Right atrium auricular region (tissue), 2 donors: Measurements from ENCODE around the gene RCSD1. TPM values are rescaled to one million over a fixed set of nuclear protein-coding genes. Genes with fewer than 3 reads are reported as not detected.
A peak's percentile ranks its signal among the peaks of the same experiment; 100 is the strongest.

Experiments used
- DNase-seq: peaks from one replicate; pipeline ENCODE4 v3.0.0-alpha.2; 2019; ENCODE audit warnings: low spot score
- H3K27ac ChIP-seq, 2 donors: fragments of 200-600 bp; sonication (generic); 1 replicate in 1 of 2; 2 replicates in 1 of 2; pipeline ENCODE4 v1.5.1; 2016 to 2019
- H3K27me3 ChIP-seq, 2 donors: fragments of 200-600 bp; sonication (generic); one replicate each; pipeline versions ENCODE4 v1.5.1 to v1.6.0; 2017 to 2019
- H3K36me3 ChIP-seq: fragments of 200-600 bp; sonication (generic); one replicate; pipeline ENCODE4 v1.5.1; 2016
- H3K4me1 ChIP-seq, 2 donors: fragments of 200-600 bp; sonication (generic); one replicate each; pipeline versions ENCODE4 v1.5.1 to v1.6.0; 2017 to 2019
- H3K4me3 ChIP-seq, 2 donors: fragments of 200-600 bp; sonication (generic); 1 replicate in 1 of 2; 2 replicates in 1 of 2; pipeline ENCODE4 v1.5.1; 2017 to 2019; ENCODE audit warnings: mild to moderate bottlenecking in 1 of 2, moderate library complexity in 1 of 2
- H3K9me3 ChIP-seq, 2 donors: fragments of 200-600 bp; sonication (generic); one replicate each; pipeline ENCODE4 v1.5.1; 2019
- total RNA-seq, 2 donors: library from RNA; depleted of rRNA; stranded (reverse); fragments of >200 nt; gene quantifications; one replicate each; pipeline ENCODE4 v1.1.0, GENCODE V29; 2016
- TF ChIP-seq, protein P1 (sequence below), 2 donors: fragments of 200-600 bp; sonication (generic); IDR thresholded peaks; one replicate each; pipeline ENCODE4 v1.5.1; 2019; ENCODE audit warnings: antibody characterized with exemption in 2 of 2

RCSD1 gene
- total RNA-seq, 2 donors from 2014 or later: 26.5 to 39.3 TPM

DNA sequence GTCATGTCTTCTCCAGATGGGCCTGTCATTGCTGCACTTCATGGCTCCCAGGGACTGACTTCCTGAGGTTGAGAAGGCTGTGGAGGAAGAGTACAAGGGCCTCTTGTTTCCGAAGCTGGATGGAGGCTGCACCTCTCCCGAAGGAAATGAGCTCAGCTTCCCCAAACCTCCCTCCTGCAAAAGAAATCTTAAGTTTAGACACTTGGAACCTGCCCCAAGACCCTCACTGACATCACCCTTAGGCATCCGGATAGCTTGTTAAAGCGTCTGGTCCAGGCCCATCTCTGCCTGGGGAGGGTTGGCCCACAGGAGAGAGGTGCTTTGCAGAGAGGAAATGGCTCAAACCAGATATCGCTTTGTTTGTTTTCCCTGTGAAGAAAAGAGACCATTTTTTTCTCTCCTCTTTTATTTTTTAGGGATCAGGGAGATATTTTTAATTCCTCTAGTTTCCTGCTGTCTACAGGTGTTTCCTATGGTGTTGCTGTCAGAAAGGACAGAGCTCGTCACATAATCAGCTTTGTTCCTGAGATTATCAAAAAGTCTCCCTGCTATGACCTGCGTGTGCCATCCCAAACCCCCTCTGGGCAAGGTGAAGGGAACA is 25.0 kb downstream of the RCSD1 start:
- TF ChIP-seq, protein P1, sequence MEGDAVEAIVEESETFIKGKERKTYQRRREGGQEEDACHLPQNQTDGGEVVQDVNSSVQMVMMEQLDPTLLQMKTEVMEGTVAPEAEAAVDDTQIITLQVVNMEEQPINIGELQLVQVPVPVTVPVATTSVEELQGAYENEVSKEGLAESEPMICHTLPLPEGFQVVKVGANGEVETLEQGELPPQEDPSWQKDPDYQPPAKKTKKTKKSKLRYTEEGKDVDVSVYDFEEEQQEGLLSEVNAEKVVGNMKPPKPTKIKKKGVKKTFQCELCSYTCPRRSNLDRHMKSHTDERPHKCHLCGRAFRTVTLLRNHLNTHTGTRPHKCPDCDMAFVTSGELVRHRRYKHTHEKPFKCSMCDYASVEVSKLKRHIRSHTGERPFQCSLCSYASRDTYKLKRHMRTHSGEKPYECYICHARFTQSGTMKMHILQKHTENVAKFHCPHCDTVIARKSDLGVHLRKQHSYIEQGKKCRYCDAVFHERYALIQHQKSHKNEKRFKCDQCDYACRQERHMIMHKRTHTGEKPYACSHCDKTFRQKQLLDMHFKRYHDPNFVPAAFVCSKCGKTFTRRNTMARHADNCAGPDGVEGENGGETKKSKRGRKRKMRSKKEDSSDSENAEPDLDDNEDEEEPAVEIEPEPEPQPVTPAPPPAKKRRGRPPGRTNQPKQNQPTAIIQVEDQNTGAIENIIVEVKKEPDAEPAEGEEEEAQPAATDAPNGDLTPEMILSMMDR (IDR thresholded peaks at IDR 0.05): no peak
- H3K27me3 ChIP-seq: no peaks in the 10 kb centered on the region
- peaks cover 0 to 92% of the 10 kb centered on the region in 2 donors for H3K4me1 ChIP-seq
- DNase-seq: no peak
- peak overlapping the region; percentile 27 to 57 for H3K27ac ChIP-seq
- no peaks in the 10 kb centered on the region for H3K9me3 ChIP-seq
- H3K4me3 ChIP-seq: no peak overlapping the region
- H3K36me3 ChIP-seq: no peaks in the 10 kb centered on the region

DNA sequence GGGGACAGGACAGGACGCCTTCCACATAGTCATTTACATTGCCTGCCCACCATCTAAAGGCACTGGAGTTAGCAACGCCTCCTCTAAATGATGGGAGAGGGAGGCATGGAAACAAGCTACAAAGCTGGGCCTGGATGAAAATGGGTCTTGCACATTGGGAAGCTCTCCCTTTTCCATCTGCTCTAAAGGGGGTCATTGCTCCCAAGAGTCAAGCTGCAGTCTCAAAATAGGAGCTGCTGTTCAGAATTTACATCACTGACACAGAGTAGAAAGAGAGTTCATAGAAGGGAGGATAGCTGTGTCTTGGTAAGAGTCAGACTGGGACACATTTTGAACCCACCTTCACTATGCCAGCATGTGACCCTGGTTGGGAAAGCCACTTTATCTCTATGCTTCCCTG is 26.6 kb downstream of the RCSD1 start:
- Histone ChIP-seq H3K4me1 (peaks cover 0 to 85% of the 10 kb centered on the region in 2 donors), H3K36me3 (no peaks in the 10 kb centered on the region), H3K4me3 (no peak overlapping the region), H3K27ac (no peak overlapping the region), H3K27me3 (no peaks in the 10 kb centered on the region), H3K9me3 (no peaks in the 10 kb centered on the region)
- TF ChIP-seq, protein P1 (IDR thresholded peaks at IDR 0.05): no peak
- DNase-seq: no peak

DNA sequence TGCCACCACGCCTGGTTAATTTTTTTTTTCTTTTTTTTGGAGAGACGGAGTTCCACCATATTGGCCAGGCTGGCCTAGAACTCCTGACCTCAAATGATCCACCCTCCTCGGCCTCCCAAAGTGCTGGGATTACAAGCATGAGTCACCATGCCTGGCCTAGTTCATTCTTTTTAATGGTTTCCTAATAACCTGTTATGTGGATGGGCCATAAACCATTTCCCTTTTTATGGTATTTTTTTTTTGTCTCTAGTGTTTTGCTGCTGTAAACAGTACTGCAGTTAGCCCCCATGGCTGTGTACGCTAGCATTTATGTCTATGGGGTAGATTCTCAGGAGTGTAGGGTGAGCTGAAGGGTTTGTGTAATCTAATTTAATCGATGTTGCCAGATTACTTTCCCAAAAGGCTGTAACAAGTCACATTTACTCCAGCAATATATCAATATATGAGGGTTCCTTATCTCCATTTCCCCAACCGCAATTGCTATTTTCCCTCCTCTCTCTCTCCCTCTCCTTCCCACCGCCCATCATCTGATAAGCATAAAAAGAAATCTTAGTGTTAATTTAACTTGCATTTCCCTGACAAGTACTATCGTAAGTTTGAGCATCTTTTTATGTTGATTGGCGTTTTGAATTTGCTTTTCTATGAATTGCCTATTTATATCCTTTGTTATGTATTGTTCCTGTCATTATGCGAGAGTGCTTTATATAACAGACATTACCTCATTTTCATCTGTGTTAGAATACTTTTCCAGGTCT is 28.7 kb downstream of the RCSD1 start:
- Histone ChIP-seq H3K4me3 (no peak overlapping the region), H3K27me3 (no peaks in the 10 kb centered on the region), H3K9me3 (no peaks in the 10 kb centered on the region), H3K4me1 (peaks cover 0 to 86% of the 10 kb centered on the region in 2 donors), H3K36me3 (no peaks in the 10 kb centered on the region), H3K27ac (no peak overlapping the region)
- TF ChIP-seq, protein P1 (IDR thresholded peaks at IDR 0.05): no peak
- DNase-seq: no peak

DNA sequence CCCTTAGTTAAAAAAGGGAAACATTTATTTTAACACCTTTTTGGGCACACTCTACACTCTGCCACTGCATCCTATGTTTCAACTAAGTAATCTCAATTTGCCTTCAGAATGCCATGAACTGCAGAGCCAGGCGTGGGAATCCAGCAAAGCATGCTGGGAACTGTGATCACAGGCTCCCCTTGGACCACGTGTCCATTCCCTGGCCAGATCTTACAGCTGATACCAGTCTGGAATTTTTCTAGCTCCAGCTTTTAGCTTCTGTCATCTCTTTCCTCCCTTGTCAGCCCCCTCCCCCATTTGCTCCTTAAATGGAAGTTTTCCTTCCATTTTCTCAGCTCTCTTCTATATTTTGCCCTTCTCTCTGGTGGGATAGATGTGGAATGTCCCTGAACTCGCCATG is 29.4 kb downstream of the RCSD1 start:
- H3K36me3 ChIP-seq: no peaks in the 10 kb centered on the region
- DNase-seq: no peak
- TF ChIP-seq, protein P1 (IDR thresholded peaks at IDR 0.05): no peak
- no peak overlapping the region for H3K4me3 ChIP-seq
- peaks cover 0 to 88% of the 10 kb centered on the region in 2 donors for H3K4me1 ChIP-seq
- no peaks in the 10 kb centered on the region for H3K9me3 ChIP-seq
- H3K27me3 ChIP-seq: no peaks in the 10 kb centered on the region
- H3K27ac ChIP-seq: no peak overlapping the region

DNA sequence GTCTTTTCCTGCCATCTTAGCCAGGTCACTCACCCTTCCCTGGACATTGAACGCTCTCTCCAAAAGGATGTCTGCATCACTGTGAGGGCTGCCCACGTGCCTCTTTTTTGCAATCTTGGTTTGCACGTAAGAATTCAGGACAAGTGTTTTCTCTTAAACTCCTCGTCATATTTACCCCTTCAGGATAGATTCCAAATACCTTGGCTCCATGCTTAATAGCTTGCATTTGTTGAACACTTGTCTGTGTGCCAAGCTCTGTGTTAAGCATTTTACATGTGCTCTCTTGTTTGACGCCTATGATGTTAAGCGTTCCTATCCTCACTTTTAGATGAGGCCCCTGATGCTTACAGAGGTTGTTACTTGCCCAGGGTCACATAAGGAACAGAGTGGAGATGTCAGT is 29.8 kb downstream of the RCSD1 start:
- DNase-seq: no peak
- H3K27ac ChIP-seq: no peak overlapping the region

More for the DNA sequence above, 29.8 kb downstream of the RCSD1 start:
- H3K4me3 ChIP-seq: no peak overlapping the region
- TF ChIP-seq, protein P1 (IDR thresholded peaks at IDR 0.05): no peak
- H3K9me3 ChIP-seq: no peaks in the 10 kb centered on the region
- H3K36me3 ChIP-seq: no peaks in the 10 kb centered on the region
- H3K4me1 ChIP-seq: peaks cover 0 to 87% of the 10 kb centered on the region in 2 donors
- no peaks in the 10 kb centered on the region for H3K27me3 ChIP-seq
